Measurements from ENCODE around the gene TAS2R1. TPM values are rescaled to one million over a fixed set of nuclear protein-coding genes. Genes with fewer than 3 reads are reported as not detected.

TAS2R1 gene
- polyA plus RNA-seq, 1 of the 3 experiments (the other 2 are of a cell fraction), result not detected

DNA sequence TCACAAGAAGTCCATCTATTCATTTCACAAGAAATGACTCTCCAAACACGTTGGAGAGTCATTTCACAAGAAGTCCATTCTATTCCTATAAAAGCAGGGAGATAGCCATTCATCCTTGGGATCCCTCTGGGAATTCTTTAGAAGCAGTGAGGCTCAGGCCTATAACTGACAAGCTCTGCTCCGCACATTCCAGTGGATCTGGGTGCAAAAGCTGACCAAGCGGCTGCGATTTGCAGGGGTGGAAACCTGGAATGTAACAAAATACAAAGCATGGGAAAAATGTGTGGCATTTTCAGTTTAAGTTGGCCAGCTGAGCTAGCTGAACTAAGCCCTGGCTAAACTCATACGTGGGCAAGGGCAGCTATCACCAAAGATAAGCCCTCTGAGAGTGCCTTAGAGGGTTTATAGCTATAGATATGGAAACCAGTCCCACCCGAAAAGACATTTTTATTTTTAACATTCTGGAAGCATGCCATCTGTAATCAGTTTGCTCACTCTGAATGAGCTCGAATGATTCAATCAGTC lies 8.7 kb downstream of the TAS2R1 start (continued):
- no peak for TF ChIP-seq POLR2AphosphoS5 (IDR thresholded peaks at IDR 0.05; ENCODE audit: low read depth, low read length)
- TF ChIP-seq, protein P1, sequence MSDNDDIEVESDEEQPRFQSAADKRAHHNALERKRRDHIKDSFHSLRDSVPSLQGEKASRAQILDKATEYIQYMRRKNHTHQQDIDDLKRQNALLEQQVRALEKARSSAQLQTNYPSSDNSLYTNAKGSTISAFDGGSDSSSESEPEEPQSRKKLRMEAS (IDR thresholded peaks at IDR 0.05; ENCODE audit: low read depth), result no peak
- no peak for TF ChIP-seq RXRA (IDR thresholded peaks at IDR 0.05; ENCODE audit: borderline replicate concordance, low read depth)
- no peak for TF ChIP-seq GABPA (IDR thresholded peaks at IDR 0.05; ENCODE audit: low read depth)
- TF ChIP-seq GATA2 (CRISPR knock-in tag; IDR thresholded peaks at IDR 0.05), result peak; percentile 73
- TF ChIP-seq NRF1 (IDR thresholded peaks at IDR 0.05; ENCODE audit: low read depth, low read length), result no peak
- 0 out of 2 replicates have a peak, but pooled peaks have one; percentile 18 for TF ChIP-seq FOXJ3 (CRISPR knock-in tag; IDR thresholded peaks at IDR 0.05)
- peak; percentile 63; the same call in 1 of the 2 replicates for TF ChIP-seq RCOR1 (IDR thresholded peaks at IDR 0.05; ENCODE audit: low read length)
- TF ChIP-seq SMC3 (IDR thresholded peaks at IDR 0.05; ENCODE audit: low read depth, low read length), result no peak

DNA sequence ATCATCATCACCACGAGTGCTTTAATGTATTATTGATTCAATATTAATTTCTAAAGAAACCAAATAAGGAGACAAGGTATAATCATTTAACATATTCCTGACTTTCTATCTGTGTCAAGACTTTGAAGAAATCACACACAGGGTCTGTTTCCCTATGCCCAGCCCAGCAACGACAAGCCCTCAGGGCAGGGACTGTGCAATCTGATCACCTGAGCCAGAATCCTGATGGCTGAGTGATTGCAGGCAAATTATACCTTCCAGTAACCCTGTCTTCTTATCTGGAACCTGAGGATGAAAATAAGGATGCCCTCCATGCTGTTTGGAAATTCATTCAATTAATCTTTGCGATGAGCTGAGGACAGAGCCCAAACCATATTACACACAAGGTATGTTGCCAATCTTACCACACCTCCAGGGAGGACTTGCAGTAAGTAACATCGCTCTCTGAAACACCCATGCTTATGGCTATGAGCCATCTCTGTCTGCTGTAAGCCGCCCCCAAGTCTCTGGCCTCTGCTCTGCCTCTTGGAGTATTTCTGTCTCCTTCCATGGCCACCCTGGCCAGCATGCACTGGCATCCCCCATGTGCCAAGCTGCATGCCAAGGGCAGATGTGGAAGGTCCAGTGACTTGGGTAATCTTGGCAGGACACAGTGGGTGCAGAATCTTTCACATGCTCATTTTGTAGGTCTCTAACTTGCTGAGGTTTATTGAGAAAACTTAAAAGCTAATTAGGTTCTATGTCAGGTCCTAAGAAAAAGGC lies 10.6 kb downstream of the TAS2R1 start:
- 0 out of 2 replicates have a peak, but pooled peaks have one; percentile 28 for TF ChIP-seq GATA2 (CRISPR knock-in tag; IDR thresholded peaks at IDR 0.05)
- TF ChIP-seq, protein P2, sequence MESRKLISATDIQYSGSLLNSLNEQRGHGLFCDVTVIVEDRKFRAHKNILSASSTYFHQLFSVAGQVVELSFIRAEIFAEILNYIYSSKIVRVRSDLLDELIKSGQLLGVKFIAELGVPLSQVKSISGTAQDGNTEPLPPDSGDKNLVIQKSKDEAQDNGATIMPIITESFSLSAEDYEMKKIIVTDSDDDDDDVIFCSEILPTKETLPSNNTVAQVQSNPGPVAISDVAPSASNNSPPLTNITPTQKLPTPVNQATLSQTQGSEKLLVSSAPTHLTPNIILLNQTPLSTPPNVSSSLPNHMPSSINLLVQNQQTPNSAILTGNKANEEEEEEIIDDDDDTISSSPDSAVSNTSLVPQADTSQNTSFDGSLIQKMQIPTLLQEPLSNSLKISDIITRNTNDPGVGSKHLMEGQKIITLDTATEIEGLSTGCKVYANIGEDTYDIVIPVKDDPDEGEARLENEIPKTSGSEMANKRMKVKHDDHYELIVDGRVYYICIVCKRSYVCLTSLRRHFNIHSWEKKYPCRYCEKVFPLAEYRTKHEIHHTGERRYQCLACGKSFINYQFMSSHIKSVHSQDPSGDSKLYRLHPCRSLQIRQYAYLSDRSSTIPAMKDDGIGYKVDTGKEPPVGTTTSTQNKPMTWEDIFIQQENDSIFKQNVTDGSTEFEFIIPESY (IDR thresholded peaks at IDR 0.05; ENCODE audit: borderline replicate concordance, low read depth), result no peak
- Histone ChIP-seq H3K36me3 (replicated peaks in 1 of 2; ENCODE audit: control insufficient read depth in 1 of 2, insufficient read depth in 2 of 2, low read length in 1 of 2) (no peaks in the 10 kb centered on the region), H3K79me2 (ENCODE audit: insufficient read depth) (no peaks in the 10 kb centered on the region), H3K9me2 (no peaks in the 10 kb centered on the region), H4K20me1 (ENCODE audit: insufficient read depth) (no peaks in the 10 kb centered on the region), H2AFZ (ENCODE audit: low read depth) (no peak overlapping the region), H3K9me3 (no peaks in the 10 kb centered on the region), H3K27ac (ENCODE audit: low read depth in 2 of 2, low read length in 1 of 2) (no peak overlapping the region), H3K4me2 (no peak overlapping the region), H3F3A (replicated peaks; ENCODE audit: insufficient read depth) (no peaks in the 10 kb centered on the region), H3K9ac (no peak overlapping the region), H3K27me3 (ENCODE audit: insufficient read depth) (no peaks in the 10 kb centered on the region), H3K4me3 (ENCODE audit: low read depth in 2 of 2, low read length in 1 of 2) (no peak overlapping the region), H3K4me1 (ENCODE audit: control insufficient read depth in 1 of 2, insufficient read depth in 2 of 2, low read depth in 1 of 2, low read length in 1 of 2) (peaks cover 0 to 10% of the 10 kb centered on the region in 2 experiments; a peak in 2 of 4 replicates)
- POLR2A ChIA-PET, result no interaction called here
- DNase-seq, result no peak
- 44% methylated on average over 5 of the region's 5 CpGs for WGBS (ENCODE audit: low lambda C conversion rate)
- CTCF ChIA-PET, result interaction anchor here (0.7 kb wide), 2 partner anchors 10 to 635 kb away, joined by 3 read pairs; no protein-coding TSS in a partner anchor

Measured in SK-N-SH (cell line).